ENCODE results near the gene RABEPK.
A peak's percentile ranks its signal among the peaks of the same experiment; 100 is the strongest.
"Not testable (repeated sequence)": the region's sequence is repeated elsewhere in the genome, so short reads cannot be mapped to it uniquely, and the experiment has no call there.

RABEPK gene, protein sequence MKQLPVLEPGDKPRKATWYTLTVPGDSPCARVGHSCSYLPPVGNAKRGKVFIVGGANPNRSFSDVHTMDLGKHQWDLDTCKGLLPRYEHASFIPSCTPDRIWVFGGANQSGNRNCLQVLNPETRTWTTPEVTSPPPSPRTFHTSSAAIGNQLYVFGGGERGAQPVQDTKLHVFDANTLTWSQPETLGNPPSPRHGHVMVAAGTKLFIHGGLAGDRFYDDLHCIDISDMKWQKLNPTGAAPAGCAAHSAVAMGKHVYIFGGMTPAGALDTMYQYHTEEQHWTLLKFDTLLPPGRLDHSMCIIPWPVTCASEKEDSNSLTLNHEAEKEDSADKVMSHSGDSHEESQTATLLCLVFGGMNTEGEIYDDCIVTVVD

DNA sequence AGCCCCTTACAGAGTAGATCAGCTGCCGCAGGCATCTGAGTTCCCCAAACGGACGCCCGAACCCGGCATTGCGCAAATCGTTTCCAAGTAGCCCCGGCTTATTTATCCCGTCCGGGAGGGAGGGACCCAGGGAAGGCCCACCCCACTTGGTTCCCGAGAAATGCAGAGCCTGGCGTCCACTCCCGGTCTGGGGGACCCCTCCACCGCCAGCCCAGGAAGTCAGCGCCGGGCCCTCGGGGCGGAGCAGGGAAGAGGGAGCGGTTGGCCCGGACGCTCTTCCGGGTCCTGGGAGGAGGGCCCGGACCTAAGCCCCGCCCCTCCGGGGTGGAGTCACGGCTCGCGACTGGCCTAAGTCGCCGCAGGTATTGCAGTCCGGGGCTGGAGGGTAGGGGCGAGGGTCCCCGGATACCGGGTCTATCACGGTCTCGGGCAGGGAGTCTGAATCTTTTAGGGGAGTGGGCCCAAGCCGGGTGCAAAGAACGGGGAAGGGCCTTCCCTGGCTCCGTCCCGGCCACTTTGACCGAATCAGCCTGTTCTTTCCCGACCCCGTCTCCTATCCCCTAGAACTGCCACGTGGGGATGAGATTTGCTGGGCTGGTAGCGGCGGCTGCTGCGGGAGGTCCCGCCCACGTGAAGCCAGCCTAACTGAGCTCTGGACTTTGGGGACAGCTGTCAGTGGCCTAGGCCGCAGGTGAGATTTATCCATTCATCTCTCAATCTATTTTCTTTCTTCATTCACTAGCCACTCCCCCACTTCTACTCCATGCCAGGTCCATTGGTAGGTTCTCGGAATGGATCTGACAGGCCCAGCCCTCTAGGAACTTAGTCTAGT, at the start of gene RABEPK:
RABEPK (plus strand) TSS at position 327 of the 832 bp plus-strand sequence. CDS start 2,472 bp downstream, outside the sequence.
- peak within 1 kb of the TSS; percentile 87 for H3K4me3 ChIP-seq (ENCODE audit: low read length)
- TF ChIP-seq, protein P1, sequence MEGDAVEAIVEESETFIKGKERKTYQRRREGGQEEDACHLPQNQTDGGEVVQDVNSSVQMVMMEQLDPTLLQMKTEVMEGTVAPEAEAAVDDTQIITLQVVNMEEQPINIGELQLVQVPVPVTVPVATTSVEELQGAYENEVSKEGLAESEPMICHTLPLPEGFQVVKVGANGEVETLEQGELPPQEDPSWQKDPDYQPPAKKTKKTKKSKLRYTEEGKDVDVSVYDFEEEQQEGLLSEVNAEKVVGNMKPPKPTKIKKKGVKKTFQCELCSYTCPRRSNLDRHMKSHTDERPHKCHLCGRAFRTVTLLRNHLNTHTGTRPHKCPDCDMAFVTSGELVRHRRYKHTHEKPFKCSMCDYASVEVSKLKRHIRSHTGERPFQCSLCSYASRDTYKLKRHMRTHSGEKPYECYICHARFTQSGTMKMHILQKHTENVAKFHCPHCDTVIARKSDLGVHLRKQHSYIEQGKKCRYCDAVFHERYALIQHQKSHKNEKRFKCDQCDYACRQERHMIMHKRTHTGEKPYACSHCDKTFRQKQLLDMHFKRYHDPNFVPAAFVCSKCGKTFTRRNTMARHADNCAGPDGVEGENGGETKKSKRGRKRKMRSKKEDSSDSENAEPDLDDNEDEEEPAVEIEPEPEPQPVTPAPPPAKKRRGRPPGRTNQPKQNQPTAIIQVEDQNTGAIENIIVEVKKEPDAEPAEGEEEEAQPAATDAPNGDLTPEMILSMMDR (conservative IDR thresholded peaks at IDR 0.05; ENCODE audit: low read length), result no peak
- peak; percentile 95 for DNase-seq (ENCODE audit: low read depth)

DNA sequence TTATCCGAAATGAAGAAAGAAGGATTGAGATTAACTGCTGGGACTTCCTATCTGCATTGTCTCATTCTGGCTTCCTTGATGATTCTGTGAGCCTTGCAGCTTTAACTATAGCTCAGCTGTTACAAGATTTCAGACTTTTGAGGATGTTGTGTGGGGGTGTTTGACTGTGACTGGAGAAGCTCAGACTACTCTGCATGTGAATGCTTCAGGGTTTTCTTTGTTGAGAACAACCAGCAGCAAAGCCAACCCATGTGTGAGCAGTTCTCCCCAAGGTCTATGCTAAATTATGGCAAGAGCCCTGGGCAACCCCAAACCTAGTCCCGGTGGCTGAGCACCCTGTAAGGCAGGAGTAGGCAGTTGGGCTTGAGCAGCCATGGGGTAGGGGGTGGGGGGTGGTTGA, 48.6 kb upstream of the RABEPK start:
- DNase-seq (ENCODE audit: low read depth), result no peak
- TF ChIP-seq, protein P1 (conservative IDR thresholded peaks at IDR 0.05; ENCODE audit: low read length), result no peak
- H3K4me3 ChIP-seq (ENCODE audit: low read length), result no peak overlapping the region

DNA sequence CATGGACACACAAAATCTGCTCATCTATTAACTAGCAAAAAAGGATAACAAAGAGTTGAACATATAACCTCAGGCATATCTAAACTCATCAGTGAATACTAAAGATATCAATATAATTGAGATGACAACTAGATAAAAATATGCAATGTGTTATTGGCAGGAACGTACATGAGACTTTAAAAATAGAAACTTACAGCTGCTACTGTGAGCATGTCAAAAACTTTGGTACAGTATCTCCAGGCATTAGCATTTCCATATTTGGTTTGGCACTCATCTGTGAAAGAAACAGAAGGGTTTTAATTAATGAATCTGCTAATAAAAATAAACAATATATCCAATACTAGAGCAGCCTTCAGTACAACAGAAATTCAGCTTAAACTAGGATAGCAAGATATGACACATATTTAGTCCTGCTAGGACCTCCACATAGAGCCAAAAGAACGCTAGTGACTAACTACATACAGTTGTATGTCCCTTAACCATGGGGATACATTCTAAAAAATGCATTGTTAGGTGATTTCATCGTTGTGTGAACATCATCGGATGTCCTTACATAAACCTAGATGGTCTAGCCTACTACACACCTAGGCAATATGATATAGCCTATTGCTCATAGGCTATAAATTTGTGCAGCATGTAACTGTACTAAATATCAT, 46.5 kb upstream of the RABEPK start:
- H3K4me3 ChIP-seq (ENCODE audit: low read length), result no peak overlapping the region
- TF ChIP-seq, protein P1 (conservative IDR thresholded peaks at IDR 0.05; ENCODE audit: low read length), result no peak
- DNase-seq (ENCODE audit: low read depth), result no peak

DNA sequence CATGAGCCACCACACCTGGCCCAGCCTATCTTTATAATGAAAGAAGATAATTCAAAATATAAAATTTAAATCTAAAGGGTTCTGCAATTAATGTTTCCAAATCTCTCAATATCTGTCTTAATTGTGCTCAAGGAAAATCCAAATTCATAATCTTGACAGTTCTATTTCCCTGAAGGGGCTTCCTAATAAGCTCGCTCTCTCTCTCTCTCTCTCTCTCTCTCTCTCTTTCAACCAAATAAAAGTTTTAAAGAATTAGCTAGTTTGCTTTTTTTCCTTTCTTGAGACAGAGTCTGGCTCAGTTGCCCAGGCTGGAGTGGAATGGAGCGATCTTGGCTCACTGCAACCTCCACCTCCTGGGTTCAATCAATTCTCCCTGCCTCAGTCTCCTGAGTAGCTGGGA, 43.8 kb upstream of the RABEPK start:
- H3K4me3 ChIP-seq (ENCODE audit: low read length), result no peak overlapping the region
- no peak for DNase-seq (ENCODE audit: low read depth)
- TF ChIP-seq, protein P1 (conservative IDR thresholded peaks at IDR 0.05; ENCODE audit: low read length), result no peak

DNA sequence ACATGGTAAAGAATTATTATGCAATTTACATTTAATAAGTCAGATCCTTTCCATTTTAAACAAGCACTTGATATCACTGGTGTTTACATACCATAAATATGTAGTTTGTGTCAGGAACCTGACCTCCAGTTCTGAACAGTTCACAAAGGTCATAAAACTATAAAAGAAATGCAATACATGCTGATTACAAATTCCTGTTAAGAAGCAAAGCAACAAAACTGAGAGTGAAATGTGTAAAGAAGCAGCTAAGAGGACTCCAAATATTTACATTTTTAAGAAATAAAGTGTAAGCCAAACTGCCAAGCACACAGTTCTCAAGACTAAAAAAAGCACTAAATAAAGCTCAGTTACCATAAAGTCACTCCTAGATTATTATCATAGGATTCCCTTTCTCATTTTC, 39.6 kb upstream of the RABEPK start:
- no peak overlapping the region; the same call in 1 of the 2 replicates for H3K4me3 ChIP-seq (ENCODE audit: low read length)
- TF ChIP-seq, protein P1 (conservative IDR thresholded peaks at IDR 0.05; ENCODE audit: low read length), result no peak
- no peak for DNase-seq (ENCODE audit: low read depth)

DNA sequence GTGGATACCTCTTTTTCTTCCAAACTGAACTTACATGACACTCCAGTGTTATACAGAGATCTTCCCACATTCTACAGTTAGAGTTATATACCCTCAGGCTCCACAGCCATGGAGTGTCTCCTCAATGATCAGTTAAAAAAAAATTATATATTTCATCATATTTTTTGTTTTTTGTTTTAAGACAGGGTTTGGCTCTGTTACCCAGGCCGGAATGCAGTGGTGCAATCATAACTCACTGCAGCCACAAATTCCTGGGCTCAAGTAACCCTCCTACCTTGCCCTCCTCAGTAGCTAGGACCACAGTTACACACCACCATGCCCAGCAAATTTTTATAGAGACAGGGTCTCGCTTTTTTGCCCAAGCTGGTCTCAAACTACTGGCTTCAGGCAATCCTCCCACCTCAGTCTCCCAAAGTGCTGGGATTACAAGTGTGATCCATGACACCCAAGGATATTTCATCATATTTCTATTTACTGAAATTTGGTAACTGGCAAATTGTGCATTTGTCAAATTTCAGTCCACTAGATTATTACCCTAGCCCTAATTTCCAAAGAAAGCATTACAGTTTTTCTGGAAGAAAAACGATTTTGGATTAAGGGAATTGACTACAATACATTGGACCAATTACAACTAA, 38.9 kb upstream of the RABEPK start:
- peak; percentile 81 for DNase-seq (ENCODE audit: low read depth)
- no peak overlapping the region for H3K4me3 ChIP-seq (ENCODE audit: low read length)
- TF ChIP-seq, protein P1 (conservative IDR thresholded peaks at IDR 0.05; ENCODE audit: low read length), result no peak

DNA sequence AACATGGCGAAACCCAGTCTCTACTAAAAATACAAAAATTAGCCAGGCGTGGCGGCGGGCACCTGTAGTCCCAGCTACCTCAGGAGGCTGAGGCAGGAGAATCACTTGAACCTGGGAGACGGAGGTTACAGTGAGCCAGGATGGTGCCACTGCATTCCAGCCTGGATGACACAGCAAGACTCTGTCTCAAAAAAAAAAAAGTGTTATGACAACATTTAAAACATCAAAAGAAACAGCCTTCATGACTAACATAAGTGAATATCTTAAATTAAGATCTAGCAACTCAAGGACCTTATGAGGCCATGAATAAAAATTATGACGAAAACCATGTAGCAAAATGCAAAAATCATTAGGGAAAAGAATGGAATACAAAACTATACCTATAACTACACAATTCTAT, 37.5 kb upstream of the RABEPK start:
- not testable (repeated sequence) for DNase-seq (ENCODE audit: low read depth); H3K4me3 ChIP-seq (ENCODE audit: low read length)

Measured in AG10803 (cell line).